NCI-H446 (cell line): ENCODE data around the gene SUSD6.

ENCODE experiments used
- DNase-seq, 2 experiments: peaks; one replicate each; lab custom pipeline; 2025; lab: John Stamatoyannopoulos, UW

SUSD6 gene

GRCh38 chr14:69648480-69649451 is 37.4 kb downstream of the SUSD6 start:
- DNase-seq = no peak

DNA sequence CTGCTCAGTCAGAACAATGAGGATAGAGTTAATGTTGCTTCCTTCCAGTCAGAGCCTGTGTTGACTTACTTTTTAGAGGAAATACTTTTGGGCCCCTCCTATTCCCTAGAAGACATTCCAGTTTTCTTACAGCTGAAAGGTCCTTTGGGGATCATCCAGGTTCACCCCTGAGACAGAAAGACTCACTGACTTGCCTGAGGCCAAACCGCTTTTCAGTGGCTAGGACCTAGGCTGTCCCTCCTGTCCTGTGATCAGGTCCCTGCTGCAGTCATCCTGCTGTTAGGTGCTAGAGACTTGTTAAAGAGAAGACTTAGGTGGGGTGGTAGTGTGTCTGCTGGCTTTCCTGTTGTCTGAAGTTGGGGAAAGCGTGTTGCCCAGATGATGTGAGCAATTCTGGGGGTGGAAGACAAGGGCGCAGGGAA is 39.6 kb downstream of the SUSD6 start:
- no peak for DNase-seq

DNA sequence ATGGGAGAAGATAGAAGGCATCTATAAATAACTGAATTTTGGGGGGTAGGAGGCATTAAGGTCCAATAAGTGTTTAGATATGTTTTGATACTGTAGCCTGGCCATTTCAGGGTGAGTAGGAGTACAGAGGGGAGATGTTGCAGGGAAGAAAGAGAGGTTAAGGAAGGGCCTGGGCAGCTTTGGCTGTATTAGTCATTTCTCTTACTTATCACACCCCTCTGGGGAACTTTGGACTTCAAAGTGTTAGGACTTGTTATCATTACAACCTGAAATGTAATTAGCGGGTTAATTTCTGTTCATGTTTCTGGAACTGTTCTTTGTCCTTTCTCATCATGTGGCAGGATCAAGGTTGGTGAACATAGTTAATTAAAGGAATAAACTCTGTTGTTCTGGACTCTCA is 40.3 kb downstream of the SUSD6 start:
- DNase-seq = no peak

DNA sequence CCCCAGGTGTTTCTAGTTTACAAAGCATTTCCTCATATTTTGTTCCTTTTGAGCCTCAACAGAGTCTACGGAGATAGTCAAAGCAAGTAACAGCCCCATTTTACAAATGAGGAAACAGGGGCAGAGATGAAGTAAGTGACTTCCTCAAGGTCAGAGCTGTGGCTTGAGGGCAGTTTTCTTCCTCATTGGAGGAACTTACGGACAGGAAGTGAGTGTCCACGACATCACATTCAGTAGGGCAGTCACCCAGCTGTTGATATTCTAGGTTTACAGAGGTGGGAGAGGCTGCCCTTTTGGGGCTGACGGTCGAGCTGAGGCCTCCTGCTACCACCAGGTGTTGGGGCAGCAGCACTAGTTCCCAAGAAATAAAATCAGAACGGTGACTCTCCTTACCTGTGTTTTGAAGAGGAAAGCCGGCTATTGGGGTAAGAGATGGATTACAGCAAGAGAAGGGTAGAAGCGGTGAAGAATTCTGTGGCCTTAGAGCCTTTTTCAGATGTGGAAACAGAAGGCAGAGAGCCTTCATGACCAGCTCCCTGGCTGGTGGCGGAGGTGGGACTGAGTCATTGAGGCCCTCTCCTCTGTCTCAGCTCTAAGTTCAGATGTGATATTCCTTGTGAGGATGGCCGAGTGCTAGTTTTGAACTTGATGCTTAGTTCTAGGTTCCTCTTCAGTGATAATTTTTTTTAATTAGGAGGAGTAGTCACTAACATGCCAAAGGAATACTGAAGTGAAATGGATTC is 41.7 kb downstream of the SUSD6 start:
- DNase-seq = no peak

GRCh38 chr14:69654116-69654515 is 42.7 kb downstream of the SUSD6 start:
- DNase-seq = no peak

DNA sequence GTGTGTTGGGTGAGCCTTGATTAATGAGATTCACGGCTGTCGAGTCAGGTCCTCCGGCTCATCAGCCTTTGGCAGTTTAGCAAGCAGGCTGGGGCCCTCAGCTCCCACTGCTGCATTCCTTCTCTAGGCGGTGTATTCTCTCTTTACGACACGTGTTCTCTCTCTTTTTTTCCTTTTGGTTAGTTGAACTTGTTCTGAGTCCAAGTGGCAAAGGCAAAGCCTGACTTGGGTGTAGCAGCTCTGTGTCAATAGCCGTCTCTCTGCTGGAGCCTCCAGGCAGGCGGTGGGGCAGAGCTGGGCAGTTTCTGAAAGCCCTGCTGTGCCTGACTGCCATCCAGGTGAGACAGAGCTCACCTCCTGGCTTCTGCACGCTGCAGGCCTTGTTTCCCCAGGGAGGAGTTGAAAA is 46.6 kb downstream of the SUSD6 start:
- DNase-seq = no peak

DNA sequence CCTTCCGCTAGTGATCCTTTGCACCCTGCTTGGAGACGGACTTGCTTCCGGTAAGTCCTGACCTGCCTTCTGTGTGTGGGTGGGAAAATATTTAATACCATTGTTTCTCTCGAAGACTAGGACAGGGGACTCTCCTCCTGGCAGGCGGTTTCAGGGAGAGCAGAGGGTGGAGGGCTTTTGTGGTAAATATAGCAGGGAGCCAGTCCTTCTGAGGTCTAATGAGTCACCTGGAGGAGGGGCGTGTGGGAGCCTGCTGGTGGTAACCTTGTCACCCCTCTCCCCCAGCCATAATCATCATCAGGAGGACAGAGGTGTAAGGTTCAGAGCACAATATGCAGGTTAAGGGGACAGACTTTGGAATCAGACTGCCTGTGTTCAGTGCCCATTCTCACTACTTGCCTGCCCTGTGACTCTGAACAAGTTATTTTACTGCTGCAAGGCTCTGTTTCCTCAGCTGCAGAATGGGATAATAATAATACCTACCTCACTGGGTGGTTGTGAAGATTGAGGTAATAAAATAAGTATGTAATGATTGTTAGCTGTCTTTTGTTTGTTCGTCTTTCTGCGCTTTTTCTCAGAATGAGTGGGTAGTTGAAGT is 47.4 kb downstream of the SUSD6 start:
- DNase-seq = no peak

DNA sequence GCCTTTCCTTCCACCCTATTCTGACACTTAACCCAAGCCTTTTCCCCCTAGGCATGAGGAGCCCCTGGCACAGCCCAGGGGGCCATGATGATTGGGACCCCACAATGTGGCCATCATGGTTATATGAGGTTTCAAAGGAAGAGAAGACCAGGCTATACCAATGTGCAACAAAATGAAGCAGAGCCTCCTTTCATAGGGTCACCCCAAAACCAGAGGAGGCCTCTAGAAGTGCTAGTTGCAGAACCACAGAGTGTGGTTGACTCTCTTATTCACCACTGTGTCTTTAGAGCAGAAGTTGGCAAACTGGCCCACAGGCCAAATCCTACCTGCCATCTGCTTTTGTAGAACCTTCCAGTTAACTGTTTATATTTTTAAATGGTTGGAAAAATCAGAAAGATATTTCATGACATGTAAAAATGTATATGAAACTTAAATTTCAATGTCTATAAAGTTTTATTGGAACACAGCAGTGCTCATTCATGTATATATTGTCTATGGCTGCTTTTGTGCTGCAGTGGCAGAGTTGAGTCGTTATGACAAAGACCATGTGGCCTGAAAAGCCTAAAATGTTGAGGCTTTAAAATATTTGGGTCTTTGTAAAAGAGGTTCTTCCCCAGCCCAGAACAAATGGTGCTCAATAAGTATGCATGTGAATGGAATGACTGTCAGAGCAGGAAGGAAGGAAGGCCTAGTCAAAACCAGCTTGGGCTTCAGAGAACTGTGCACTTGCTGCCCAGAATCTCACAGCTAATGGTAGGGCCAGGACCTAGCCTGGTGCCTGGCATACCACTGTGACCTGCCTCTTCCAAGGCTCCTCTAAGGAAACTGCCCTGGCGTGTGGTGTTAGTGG is 49.2 kb downstream of the SUSD6 start:
- no peak for DNase-seq

GRCh38 chr14:69661194-69661537 is 49.8 kb downstream of the SUSD6 start:
- no peak for DNase-seq

- DNase-seq = no peak
These were observed 51.4 kb downstream of the SUSD6 start for GRCh38 chr14:69662636-69663299.

GRCh38 chr14:69663300-69663643 is 51.9 kb downstream of the SUSD6 start:
- DNase-seq = peak; percentile 40 to 41

- DNase-seq = no peak
These were observed 52.9 kb downstream of the SUSD6 start for GRCh38 chr14:69664265-69664664.

DNA sequence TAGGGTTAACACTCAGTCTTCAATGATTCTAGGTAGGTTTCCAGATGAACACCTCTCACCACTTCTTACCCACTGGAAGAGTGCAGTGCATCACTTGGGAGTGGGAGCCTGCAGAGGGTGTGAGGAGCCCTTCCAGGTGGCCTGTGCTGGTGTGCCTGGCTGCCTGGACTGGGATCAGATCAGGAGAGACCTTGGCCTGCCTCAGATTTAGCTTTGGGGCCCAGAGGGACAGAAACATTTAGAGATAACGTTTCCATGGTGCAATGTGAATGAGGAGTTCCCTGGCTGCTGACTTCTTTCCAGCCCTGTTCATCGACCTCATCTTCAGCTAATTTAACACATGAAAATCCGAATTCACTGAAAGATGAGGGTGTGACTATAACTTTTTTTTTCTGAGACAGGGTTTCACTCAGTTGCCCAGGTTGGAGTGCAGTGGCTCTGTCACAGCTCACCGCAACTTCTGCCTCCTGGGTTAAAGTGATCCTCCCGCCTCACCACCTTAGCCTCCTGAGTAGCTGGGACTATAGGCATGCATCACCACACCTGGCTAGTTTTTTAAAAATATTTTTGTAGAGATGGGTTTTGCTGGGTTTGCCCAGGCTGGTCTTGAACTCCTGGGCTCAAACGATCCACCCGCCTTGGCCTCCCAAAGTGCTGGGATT is 53.6 kb downstream of the SUSD6 start:
- DNase-seq = no peak

DNA sequence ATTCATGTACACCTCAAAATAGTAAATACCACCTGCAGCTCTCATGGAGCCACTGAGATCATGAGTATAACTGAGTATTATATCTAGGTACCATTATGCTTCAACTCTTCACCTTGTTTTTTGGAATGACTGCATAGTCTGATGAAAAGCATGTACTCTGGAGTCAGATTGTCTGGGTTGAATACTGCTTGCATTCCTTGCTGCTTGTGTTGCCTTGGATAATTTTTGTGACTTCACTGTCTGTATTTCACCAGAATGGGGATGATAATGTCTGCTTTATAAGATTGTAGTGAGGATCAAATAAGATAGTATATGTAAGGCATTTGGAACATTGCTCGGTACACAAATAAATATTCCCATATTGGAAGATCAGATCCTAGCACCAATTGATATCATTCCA is 54.2 kb downstream of the SUSD6 start:
- DNase-seq = no peak

GRCh38 chr14:69666112-69666511 is 54.7 kb downstream of the SUSD6 start:
- DNase-seq = no peak

DNA sequence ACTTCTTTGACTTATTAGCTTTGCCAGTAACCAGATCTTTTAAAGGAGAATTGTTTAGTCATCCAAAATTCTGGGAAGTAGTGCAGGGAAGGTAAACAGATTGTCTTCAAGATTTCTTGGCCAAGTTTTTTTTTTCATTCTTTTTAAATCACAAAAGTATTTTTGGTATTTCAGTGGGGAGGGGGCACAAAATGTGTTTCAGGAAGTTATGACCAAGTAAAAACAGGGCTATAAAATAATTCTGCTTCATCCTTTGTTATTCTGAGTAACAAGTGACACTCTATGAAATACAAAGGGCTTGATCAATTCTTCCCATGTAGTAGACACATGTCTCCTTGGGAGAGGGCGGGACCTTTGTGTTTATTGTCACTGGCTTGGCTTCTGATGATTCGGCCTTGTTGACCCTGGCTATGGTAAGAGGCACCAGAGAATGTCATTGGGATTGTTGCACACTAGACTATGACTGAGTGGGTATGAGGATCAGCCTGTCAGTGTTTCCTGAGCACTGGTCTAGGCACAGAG is 55.4 kb downstream of the SUSD6 start:
- no peak for DNase-seq

DNA sequence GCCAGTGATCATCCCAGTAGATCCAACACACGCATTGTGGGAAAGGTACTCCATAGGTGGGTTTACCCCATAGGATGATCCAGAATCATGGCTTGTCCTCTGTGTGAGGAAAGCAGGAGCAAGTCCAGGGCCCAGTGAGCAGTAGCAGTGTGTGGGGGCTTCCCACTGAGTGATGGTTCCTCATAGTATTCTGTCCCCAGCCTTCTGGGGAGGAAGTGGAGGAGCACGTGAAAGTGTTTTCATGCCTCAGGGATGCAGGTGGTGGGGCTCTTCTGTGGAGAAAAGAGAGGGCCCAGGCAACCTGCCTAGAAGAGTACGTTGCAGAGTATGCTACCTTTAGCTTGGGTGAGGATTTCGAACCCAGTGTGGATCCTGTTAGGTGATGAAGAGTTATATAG is 56.5 kb downstream of the SUSD6 start:
- no peak for DNase-seq

- DNase-seq = no peak
These were observed 58.0 kb downstream of the SUSD6 start for GRCh38 chr14:69669375-69669774.

DNA sequence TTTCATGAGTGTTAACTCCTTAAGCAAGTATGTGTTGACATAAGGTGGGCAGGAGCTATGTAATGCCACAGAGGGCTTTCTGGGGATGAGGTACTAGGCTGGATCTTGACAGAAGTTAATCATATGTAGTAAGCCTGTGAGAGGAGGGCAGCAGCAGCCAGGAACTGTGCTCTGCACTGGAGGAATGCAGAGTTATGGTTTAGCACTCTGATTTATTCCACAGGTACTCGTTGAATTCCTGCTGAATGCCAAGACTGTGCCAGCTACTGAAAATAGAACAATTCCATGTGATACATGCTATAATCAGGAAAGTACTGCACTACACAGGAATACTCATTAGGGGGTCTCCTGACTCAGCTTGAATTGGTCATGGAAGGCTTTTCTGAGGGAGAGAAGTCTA is 58.7 kb downstream of the SUSD6 start:
- DNase-seq = no peak

DNA sequence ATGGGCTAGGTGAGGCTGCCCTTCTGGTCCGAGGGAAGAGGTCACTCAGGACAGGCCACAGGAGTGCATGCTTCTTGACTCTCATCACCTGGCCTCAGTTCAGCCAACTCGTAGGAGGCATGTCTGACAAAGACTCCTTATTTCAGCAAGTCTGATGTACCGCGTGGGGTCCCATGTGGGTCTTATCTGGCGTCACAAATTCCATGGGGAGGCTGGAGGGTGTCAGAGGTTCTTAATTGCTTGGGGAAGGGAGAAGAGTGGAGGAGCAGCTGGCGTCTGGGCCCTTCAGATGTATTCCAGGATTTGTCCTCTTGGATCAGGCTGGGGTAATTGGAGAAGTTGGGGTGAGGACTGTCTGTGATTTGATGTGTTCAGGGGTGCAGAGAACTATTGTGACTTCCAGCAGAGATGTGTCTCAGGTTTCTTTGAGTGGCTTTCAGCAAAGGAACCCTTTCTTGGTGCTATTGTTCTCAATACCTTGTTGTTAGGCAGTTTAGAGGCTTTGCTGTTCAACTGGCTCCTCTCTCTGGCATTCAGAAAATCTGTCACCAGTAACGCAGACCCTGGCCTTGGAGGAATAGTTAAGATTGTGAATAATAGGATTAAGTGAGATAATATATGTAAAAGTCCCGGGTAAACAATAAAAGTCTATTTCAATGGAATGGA is 60.1 kb downstream of the SUSD6 start:
- DNase-seq = no peak
